Stimulated activated CD4-positive, alpha-beta T cell treated with anti-CD3 and anti-CD28 coated beads, Interleukin-15, amount 100 ng/mL, for 1 hour (primary cell): Measurements from ENCODE around the gene PROC.
"Not testable (repeated sequence)": the region's sequence is repeated elsewhere in the genome, so short reads cannot be mapped to it uniquely, and the experiment has no call there.

Experiments
- DNase-seq, 2 donors: peaks; one replicate each; pipeline ENCODE4 v3.0.0-alpha.2; 2020; ENCODE audit warnings: low read depth in 1 of 2, low spot score in 1 of 2

PROC gene

GRCh38 chr2:127394492-127394891 lies 23.7 kb upstream of the PROC start:
- DNase-seq, result no peak

DNA sequence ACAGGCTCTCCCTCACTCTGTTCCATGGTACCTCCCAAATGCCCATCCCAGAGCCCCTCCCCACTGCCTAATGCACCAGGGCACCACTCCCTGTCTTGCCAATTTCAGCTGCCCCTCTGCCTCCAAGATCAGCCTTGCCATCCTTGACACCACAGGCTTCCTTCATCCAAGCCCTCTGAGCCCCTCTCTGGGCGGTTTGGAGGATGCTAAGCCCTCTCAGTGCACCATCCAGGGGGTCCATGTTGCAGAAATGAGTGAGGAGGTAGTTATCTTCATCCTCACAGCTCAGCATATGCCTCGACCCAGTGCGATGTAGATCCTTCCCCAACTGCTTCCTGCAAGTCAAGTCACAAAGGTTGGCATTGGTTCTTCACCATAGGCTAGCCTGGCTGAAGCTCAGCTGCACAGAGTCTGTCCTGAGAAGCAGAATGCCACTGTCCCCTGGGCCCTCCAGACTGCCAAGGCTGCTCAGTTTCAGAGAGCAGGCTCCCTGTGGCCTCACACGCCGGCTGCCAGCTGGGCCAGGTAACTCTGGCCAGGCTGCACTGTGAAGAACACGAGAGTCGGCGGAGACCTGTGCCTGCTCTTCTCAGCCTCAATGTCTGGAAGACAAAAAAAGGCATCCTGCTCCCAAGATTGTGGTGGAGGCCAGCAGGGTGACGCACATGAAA lies 20.5 kb upstream of the PROC start:
- no peak for DNase-seq

GRCh38 chr2:127398239-127398590 lies 20.0 kb upstream of the PROC start:
- DNase-seq, result no peak

GRCh38 chr2:127400533-127400896 lies 17.7 kb upstream of the PROC start:
- no peak for DNase-seq

DNA sequence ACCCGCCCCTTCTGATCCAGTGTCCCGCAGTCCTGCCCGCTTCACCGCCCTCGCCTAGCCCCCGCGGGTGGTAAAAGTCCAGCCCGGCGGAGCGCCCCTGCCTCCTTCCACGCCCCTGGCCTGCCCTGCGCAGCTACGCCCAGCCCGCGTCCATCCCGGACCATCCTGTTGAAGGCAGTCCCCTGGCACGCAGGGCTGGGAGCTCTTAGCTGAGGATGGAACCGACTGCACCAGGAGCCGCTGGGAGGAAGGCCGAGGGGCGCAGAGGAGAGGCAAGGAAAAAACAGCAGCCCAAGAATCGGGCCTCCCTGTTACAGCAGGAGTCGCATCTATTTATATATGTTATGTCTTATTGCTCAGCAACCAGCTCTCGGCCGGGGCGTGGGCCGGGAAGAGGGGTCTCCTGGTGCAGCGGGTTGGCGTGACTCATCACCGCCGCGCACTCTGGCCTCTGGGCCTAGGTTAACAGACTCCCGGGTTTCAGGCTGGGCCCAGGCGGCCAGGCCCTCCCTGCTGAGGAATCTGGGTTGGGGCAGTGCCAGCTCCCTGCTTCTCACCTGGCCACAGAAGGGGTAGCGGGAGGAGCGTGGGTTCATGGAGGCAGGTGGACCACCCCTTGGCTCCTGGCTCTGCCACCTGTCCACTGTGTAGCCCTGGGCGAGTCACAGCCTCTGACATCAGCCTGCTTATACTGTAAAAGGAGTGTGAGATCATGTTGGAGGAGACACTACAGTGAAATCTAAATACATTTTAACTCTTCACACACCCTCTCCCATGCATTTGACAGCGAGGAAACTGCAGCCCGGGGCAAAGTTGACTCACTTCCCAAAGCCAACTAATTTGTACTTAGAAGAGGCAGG lies 17.1 kb upstream of the PROC start:
- DNase-seq, result no peak

DNA sequence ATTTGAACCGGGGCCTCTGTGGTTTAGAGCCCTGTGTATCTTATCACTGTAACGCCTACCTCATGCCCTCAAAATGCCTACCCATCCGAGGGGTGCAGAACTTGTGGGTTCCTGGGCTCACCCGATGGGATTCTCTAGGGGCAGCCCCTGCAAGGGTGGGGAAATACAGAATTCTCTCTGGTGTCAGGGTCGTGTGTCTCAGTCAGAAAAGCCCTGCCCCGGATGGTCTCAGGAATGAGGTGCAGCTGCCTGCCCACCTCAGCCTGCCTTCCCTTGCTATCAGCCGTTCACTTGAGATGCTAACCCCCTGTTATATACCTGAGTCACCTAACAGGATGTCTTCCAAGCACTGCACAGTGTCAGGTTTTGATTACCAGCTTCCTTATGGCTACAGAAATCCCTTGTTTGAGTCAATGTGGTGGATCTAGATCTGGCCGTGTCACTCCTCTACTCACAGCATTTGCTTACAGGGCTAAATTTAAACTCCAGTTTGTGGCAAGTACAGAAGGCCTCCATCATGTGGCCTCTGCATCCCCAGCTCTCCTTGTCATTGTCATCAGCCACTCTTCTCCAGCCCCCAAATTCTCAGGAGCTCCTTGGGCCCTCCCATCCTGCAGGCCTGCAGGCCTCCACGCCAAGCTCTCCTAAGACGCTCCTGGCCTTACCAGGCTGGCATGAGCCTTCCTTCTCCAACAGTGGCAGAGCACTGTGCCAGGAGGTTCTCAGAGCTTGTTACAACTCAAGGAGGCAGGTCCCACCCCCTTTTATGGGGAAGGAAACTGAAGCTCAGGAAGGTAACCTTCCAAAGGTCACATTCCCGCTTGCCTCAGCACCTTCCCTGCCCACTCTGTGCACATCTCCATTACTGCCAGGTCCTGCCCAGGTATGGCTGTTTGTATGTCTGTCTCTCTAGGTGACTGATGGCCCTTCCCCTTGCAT lies 16.2 kb upstream of the PROC start:
- no peak for DNase-seq

- no peak for DNase-seq
These were observed 14.8 kb upstream of the PROC start for GRCh38 chr2:127403460-127403859.

DNA sequence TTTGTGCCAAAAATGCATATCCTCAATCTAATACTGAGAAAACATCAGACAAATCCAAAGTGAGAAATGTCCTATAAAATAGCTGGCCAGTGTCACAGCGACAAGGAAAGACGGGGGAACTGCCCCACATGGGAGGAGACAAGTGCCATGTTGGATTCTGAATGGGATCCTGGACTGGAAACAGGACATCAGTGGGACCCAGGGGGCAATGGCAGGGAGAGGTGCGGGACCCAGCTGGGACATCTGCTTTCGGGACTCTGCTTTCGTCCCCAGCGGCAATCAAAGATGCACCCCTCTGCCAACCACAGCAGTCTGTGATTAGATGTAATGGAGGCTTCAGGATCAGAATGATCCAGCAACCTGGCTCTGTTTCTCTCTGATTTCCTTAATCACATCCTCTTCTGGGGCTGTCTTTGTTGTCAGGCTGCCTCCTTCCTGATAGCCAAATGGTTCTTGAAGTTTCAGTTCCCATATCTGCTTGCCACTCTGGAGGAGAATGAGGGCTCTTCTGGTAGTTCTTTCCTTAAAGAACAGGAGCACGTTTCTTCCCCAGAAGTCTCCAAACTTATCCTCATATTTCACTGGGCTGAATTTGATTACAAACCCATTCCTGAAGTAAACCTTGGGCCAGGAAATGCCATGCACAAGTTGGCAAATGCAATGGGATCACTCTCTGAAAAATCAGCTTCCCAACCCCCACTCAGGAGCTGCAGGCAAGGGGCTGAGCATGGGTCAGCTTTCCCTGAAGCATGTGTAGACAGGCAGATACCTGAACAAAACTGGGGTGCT lies 13.6 kb upstream of the PROC start:
- DNase-seq, result no peak

DNA sequence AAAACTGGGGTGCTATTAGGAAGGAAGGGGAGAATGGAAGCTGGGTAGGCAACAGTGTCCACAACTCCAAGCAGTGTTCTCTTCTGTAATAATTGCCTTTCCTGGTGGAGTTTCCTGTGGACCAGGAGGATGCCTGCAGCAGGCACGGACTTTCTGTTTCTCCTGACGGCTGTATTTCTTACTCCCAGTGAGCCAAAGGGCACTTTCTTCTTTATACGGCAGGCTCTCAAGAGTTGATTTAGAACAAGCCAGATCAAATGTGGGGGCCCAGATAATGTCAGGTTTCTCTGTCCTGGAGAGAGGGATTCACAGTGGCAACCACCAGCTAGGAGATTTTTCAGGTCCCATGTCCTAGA lies 13.0 kb upstream of the PROC start:
- DNase-seq, result no peak

GRCh38 chr2:127406454-127406853 lies 11.8 kb upstream of the PROC start:
- no peak for DNase-seq

DNA sequence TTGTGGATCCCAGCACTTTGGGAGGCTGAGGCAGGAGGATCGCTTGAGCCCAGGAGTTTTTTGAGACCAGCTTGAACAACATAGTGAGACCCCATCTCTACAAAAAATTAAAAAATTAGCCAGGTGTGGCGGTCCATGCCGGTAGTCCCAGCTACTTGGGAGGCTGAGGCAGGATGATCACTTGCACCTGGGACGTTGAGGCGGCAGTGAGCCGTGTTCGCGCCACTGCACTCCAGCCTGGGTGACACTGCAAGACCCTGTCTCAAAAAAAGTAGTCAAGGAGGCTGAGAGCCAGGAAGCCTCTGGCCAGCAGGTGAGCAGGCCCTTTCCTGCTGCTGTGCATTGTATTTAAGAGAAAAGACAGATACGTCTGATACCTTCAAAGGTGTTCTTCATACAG lies 11.1 kb upstream of the PROC start:
- no peak for DNase-seq

GRCh38 chr2:127407661-127408003 lies 10.6 kb upstream of the PROC start:
- DNase-seq, result no peak

DNA sequence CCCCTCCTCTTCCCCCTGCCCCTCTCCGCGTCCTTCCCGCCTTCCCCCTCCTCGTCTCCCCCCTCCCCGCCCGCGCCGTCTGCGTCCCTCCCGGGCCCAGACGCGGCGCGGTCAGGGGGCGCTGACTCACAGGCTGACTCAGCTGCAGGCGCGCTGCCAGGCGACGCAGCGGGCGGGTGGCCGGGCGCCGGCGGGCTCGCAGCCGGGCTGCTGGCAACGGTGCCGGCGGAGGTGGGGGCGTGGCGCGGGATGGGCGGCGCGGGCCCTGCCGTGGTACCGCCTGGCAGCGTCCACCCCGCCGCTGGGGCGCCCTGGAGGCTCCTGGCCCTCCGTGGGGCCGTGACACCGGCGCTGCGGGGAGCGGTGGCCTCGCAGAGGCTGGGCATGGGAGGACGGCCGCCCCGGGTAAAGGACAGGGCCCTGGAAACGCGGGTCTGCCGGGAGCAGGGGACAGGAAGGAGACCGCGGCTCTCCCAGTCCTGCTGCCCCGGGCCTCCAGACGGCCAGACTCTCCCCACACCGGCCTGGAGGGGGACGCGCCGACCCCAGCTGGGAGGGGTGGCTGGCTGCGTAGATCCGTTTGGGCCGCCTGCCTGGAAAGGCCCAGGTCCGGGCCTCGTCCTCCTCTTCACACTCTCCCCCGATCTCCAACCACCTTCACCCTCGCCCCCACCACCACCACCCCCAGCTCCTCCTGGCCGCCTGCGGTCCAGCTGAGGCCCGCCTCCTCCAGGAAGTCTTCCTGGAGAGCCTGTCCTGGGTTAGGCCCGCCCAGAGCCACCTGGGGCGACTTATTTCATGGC lies 10.0 kb upstream of the PROC start:
- peak; percentile 87 to 88 for DNase-seq

DNA sequence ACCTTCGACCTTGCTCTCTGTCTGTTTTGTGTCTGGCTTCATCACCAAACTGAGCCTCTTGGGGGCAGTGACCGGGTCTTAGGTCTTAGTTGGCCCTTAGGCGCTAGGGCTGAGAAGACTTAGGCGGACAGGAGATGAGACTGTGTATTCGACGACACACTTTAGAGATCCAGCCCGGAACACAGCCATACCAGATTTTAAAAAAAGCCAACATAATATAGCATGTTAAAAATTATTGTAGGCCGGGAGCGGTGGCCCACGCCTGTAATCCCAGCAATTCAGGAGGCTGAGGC lies 9.5 kb upstream of the PROC start:
- DNase-seq, result no peak

DNA sequence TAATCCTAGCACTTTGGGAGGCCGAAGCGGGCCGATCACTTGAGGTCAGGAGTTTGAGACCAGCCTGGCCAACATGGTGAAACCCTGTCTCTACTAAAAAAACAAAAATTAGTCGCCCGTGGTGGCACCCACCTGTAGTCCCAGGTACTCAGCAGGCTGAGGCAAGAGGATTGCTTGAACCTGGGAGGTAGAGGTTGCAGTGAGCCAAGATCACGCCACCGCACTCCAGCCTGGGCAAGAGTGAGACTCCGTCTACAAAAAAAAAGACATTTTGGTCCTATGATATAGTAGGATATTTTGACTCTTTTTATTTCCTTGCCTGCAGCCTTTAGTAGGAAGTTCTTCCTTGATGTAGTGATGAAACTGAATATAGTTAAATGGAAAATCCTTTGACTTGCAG lies 8.5 kb upstream of the PROC start:
- DNase-seq, result not testable (repeated sequence)

GRCh38 chr2:127410871-127411652 lies 7.2 kb upstream of the PROC start:
- no peak for DNase-seq

DNA sequence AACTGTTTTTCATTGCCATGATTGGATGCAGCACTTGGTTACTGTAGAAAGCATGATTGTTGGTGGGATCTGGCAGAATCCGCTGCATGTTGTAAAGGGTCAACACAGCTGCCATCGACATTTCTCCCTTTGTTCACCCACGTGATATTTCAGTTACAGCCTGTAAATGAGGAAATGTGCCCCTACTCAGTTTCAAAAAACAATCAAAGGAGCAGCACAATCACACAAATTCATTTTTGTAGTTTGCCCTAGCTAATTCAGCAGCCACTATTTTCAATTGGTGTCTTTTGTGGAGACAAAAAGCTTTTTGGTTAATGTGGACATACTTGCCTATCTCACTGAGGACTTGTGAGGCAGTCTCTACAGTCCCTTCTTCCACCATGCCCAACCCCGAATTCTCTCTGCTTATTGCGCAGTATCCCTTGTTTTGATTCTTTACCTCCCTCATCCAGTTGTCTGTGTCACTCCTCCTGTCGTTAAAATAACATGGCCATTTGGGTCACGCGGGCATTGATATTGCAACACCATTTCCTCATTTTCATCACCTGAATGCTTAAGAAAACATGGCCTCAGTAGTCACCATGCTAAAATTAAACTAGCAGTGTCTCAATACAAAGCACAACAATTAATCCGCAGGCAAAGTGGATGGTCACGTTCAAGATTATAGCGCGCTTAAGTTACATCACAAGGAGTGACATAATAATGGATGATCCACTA lies 6.4 kb upstream of the PROC start:
- DNase-seq, result no peak

DNA sequence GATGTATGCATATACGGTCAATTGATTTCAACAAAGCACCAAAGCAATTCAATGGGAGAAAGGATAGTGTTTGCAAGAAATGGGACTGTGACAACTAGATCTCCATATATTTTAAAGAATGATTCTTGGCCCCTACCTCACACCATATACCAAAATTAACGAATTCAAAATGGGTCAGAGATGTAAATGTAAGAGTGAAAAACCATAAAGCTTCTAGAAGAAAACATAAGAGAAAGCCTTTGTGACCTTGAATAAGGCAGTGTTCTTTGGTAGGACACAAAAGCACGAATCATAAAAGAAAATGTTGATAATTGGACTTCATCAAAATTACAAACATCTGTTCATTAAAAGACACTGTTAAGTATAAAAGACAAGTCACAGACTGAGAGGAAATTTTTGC lies 5.0 kb upstream of the PROC start:
- no peak for DNase-seq
